ENCODE data around the gene PHIP.

The PHIP gene

GRCh38 chr6:78984225-78984950, 93.7 kb downstream of the PHIP start:
- no peak for TF ChIP-seq MYC (IDR thresholded peaks at IDR 0.05; ENCODE audit: low read depth, low read length)
- no peak for DNase-seq (ENCODE audit: low read depth)
- H3K4me3 ChIP-seq (ENCODE audit: low read depth, low read length) = no peak overlapping the region

GRCh38 chr6:78967191-78967590, 110.9 kb downstream of the PHIP start:
- DNase-seq (ENCODE audit: low read depth) = no peak
- TF ChIP-seq MAX (IDR thresholded peaks at IDR 0.05; ENCODE audit: low read depth, low read length) (no peak), MYC (IDR thresholded peaks at IDR 0.05; ENCODE audit: low read depth, low read length) (no peak), POLR2A (IDR thresholded peaks at IDR 0.05; ENCODE audit: extremely low read depth, insufficient read length) (no peak), CTCF (IDR thresholded peaks at IDR 0.05; ENCODE audit: low read depth, low read length) (no peak)
- H3K4me3 ChIP-seq (ENCODE audit: low read depth, low read length) = no peak overlapping the region

- TF ChIP-seq MAX (IDR thresholded peaks at IDR 0.05; ENCODE audit: low read depth, low read length) (no peak), MYC (IDR thresholded peaks at IDR 0.05; ENCODE audit: low read depth, low read length) (no peak), CTCF (IDR thresholded peaks at IDR 0.05; ENCODE audit: low read depth, low read length) (no peak), POLR2A (IDR thresholded peaks at IDR 0.05; ENCODE audit: extremely low read depth, insufficient read length) (no peak)
- H3K4me3 ChIP-seq (ENCODE audit: low read depth, low read length) = no peak overlapping the region
- DNase-seq (ENCODE audit: low read depth) = no peak
Observed at GRCh38 chr6:78966542-78966941, 111.5 kb downstream of the PHIP start.

- no peak for DNase-seq (ENCODE audit: low read depth)
- no peak overlapping the region for H3K4me3 ChIP-seq (ENCODE audit: low read depth, low read length)
- TF ChIP-seq POLR2A (IDR thresholded peaks at IDR 0.05; ENCODE audit: extremely low read depth, insufficient read length) = no peak
- TF ChIP-seq MAX (IDR thresholded peaks at IDR 0.05; ENCODE audit: low read depth, low read length) = no peak
- TF ChIP-seq CTCF (IDR thresholded peaks at IDR 0.05; ENCODE audit: low read depth, low read length) = no peak
- TF ChIP-seq MYC (IDR thresholded peaks at IDR 0.05; ENCODE audit: low read depth, low read length) = no peak
Observed at GRCh38 chr6:78962448-78962847, 115.6 kb downstream of the PHIP start.

- TF ChIP-seq POLR2A (IDR thresholded peaks at IDR 0.05; ENCODE audit: extremely low read depth, insufficient read length) (no peak), CTCF (IDR thresholded peaks at IDR 0.05; ENCODE audit: low read depth, low read length) (no peak), MAX (IDR thresholded peaks at IDR 0.05; ENCODE audit: low read depth, low read length) (no peak), MYC (IDR thresholded peaks at IDR 0.05; ENCODE audit: low read depth, low read length) (no peak)
- no peak for DNase-seq (ENCODE audit: low read depth)
- no peak overlapping the region for H3K4me3 ChIP-seq (ENCODE audit: low read depth, low read length)
Observed at GRCh38 chr6:78954740-78955139, 123.3 kb downstream of the PHIP start.

GRCh38 chr6:78953798-78954197, 124.3 kb downstream of the PHIP start:
- H3K4me3 ChIP-seq (ENCODE audit: low read depth, low read length) = no peak overlapping the region
- DNase-seq (ENCODE audit: low read depth) = no peak
- TF ChIP-seq MAX (IDR thresholded peaks at IDR 0.05; ENCODE audit: low read depth, low read length) (no peak), CTCF (IDR thresholded peaks at IDR 0.05; ENCODE audit: low read depth, low read length) (no peak), POLR2A (IDR thresholded peaks at IDR 0.05; ENCODE audit: extremely low read depth, insufficient read length) (no peak), MYC (IDR thresholded peaks at IDR 0.05; ENCODE audit: low read depth, low read length) (no peak)
